Stimulated activated CD8-positive, alpha-beta memory T cell treated with anti-CD3 and anti-CD28 coated beads, Interleukin-2, amount 100 ng/mL, for 1 hour (primary cell): Measurements from ENCODE around the gene APCDD1L.
"Not testable (repeated sequence)": the region's sequence is repeated elsewhere in the genome, so short reads cannot be mapped to it uniquely, and the experiment has no call there.

Experiments used
- DNase-seq, 2 donors: peaks; one replicate each; pipeline ENCODE4 v3.0.0-alpha.2; 2020; ENCODE audit warnings: low read depth in 2 of 2

APCDD1L gene

DNA sequence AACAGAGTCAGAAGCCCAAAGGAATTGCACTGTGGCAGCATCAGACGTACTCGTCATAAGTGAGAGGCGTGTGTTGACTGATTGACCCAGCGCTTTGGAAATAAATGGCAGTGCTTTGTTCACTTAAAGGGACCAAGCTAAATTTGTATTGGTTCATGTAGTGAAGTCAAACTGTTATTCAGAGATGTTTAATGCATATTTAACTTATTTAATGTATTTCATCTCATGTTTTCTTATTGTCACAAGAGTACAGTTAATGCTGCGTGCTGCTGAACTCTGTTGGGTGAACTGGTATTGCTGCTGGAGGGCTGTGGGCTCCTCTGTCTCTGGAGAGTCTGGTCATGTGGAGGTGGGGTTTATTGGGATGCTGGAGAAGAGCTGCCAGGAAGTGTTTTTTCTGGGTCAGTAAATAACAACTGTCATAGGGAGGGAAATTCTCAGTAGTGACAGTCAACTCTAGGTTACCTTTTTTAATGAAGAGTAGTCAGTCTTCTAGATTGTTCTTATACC is 70.4 kb downstream of the APCDD1L start:
- no peak for DNase-seq

DNA sequence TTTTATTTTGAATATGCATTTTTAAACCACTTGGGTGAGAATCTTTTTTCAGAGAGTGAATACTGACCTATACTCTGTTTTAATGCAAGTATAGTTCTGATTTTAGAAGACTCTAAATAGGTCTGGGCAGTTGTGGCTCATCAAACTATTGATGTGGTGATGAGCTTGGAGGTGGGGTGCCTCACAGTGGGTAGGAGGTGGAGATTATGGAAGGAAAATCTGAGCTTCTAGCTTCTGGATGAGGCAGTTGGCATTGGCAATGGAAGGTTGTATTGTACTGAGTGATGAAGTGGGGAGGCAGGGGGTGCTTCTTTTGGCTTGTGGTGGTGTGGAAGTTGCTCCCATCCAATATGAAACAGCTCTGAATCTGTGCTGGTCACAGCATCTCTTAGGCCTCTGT is 73.5 kb downstream of the APCDD1L start:
- DNase-seq: no peak

DNA sequence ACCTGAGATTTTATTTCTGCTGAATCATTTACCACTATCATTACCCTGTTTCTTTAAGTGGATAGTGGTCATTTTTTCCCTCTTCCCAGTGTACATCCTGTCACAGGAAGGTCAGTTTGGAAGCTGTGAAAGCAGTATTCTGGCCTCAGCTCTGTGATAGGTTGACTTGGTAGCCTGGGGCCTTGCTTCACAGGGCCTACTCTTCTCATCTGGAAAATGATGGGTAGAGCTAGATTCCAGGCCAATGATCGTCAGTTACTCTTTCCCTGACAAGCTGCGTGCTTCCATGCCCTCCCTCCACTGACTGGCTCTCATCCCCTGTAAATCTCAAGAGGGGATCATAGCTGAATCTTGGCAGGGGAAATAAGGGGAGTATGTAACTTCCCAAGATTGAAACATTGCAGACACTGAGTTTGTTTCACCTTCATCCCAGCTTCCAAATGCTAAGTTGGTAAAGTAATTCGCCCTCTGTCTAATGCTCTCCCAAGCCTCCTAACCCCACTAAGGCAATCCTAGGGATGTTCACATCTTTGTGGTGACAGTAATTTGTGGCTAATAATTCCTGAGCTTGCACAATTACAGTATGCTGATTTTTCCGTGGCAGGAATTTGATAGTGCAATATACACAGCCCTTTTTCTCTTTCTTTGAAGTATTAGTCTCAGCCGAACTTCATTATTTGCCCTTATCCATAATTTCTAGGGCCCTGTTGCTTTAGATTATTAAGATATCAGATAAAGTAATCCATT is 75.0 kb downstream of the APCDD1L start:
- DNase-seq: no peak

DNA sequence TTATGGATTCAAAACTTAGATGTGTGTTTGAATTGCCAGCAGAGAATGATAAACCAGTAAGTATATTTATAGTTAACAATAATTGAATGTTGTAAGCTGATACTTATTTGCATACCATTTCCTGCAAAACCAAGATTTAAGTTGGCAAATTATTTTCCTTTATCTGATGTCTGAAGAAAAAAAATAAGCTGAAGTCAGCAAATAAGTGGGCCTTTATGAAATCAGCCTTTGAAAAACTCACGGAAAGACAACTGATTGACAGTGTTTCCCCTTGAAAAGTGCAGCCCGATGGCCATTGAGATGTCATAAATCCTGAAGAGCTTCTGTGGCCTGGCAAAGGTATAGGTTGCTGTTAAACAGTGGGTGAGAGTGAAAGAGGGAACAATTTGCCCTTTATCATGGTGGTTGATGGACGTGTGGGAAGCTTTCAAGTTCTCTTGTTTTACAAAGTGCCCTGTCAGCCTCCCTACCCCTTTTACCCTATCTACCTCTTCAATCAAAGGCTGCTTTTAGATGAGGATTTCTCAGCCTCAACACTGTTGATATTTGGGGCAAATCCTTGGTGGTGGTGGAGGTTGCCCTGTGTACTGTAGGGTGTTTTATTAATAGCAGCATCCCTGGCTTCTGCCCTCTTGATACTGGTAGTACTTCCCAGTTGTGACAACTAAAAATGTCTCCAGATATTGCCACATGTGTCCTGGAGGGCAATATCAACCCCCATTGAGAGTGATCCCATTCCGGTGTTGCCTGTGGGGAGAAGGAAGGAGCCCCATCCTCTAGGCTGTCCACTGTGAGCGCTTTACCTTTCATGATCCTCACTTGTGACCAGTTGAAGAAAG is 76.0 kb downstream of the APCDD1L start:
- DNase-seq: no peak

DNA sequence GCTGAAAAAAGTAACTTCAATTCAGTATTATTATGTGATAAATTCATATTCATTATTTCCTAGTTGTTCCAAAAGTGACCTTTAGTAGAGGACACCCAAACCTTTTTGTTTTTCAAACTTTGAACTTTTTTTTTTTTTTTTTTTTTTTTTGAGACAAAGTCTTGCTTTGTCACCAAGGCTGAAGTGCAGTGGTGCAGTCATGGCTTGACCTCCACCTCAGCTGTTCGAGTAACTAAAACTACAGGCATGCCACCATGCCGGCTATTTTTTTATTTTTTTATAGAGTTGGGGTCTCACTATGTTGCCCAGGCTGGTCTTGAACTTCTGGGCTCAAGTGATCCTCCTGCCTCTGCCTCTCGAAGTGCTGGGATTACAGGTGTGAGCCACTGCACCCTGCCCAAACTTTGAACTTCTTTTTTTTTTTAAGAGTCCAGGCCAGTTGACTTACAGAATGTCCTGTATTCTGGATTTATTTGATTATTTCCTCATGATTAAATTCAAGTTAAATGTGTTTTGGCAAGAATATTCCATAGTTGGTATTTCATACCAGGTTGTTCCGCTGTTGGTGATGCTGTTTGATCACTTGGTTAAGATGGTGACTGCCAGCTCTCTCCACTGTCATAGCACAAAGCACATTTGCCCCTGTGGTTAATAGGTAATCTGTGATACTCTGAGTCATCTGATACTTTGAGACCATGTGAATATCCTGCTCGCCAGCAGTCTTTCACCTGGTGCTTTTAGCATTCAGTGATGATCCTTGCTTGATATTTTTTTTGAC is 78.1 kb downstream of the APCDD1L start:
- no peak for DNase-seq

DNA sequence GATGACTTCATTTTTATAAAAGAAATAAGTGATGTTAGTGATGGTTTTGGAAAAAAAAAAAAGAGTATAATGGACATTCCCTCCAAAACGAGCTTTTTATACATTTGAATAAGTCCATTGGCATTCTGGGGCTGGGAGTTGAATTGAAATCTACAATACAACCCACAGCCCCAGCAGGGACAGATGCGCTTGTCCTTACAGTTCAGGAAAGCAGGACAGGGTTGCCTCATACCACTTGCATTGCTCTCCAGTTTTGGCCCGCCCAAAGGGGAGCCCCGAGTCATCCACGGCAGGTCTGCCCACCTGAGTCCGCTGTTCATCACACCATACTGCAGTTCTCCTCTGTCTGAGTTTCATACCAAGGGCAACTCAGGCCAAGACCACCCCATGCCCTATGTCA is 80.0 kb downstream of the APCDD1L start:
- DNase-seq: no peak

DNA sequence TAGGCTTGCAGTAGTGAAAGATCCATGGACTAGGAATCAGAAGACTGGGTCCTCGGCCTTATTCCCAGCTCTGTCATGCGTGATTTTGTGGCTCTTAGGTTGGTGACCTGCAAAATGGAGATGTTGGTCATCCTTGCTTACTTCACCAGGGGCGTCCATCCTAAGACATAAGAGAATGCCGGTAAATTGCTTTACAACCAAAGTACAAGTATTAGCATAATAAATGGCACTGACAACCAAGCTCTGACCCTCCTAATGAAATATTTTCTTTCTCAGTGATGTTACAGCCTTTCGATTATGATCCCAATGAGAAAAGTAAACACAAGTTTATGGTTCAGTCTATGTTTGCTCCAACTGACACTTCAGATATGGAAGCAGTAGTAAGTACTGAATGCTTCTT is 80.9 kb downstream of the APCDD1L start:
- DNase-seq: no peak

DNA sequence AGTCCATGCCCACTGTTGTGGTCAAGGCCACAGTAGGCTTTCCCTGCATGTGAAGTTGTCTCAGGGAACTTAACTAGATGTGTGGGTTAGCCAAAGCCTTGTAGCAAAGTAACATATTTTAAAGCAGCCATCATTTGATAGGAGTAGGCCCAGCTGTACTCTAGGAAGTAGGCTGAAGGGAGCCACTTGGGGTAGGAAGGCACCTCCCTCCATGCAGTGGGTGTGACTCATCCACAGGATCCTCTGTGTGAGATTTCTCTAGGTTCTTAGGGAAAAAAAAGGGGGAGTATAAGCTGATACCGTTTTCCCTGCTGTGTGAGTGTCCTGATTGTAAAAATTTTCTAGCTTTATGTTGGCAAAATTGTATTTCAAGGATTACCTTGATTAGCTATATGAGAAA is 81.4 kb downstream of the APCDD1L start:
- no peak for DNase-seq

DNA sequence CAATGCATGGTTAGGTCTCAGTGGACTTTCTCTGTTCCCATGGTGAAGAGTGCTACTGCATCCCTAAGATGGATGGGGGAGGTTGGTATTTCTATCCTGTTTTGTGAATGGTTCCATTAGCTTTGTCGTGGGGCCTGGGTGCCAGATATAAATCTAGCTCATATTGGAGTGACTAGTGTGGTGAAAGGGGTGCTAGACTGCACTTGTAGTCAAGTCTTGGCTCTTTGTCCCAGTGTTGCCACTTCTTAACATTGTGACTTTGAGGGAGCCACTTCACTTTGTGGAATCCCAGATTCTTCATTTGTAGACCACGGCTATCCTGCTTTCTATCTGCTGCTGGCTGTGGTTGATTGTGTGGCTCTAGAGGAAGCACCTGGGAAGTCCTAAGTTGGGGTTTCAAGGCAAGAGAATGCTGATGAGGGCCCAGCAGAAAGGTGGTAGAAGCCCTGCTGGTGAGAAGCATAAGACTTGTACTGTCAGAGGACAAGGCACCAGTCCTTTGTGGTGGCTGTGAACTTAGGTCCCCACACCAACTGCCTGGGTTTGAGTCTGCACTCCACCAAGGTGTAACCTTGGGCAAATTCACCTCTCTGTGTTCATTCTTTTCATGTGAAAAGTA is 82.1 kb downstream of the APCDD1L start:
- DNase-seq: no peak

DNA sequence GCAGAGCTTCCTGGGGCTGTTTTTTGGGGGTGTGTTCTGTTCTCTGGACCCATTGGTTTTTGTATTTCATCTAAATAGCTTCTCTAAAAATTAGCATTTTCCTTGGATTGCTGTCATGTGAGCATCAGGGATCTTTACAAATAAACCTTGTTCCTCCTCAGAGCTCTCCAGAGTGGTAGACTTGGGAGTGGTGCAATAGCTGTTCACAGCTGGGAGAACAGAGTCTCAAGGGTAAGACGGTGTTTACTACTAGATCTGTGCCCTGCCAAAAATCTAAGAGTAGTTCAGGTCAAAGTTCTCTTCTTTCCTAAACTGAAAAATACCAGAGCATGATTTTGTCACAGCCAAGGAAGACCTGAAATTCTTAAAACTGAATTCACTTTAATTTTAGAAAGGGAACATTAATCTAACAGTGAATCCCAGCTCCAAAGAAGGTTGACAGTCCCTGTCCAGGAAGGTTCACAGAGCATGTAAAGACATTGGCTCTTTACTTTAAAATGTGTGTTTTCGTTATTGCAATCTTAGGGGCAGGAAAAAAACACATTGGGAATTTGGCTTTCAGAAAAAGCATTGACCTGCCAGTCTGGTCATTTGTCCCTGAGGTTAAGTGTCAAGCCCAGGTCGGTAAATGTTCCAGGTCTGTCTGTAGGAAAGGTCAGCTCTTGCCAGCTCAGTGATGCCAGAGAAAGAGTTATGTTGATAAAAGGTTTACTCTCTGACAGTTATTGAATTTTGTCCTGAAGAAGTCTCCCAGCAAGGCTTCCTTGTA is 82.8 kb downstream of the APCDD1L start:
- DNase-seq: no peak

DNA sequence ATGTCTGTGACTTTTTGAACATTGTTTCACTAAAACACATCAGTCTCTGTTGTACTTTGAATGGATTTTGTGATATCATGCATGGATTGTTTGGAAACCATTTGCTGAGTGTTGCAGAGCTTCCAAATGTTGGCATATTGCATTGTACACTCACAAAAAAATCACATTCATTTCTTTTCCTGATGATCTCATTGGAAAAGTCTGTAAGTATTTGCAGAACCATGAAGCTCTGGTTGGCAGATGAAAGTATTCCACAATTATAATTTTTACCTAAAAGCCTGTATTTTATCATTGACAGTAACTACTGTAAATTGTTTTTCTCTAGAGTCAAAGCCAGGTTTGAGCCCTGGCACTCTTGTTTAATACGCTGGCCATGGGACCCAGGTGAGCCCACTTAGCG is 84.1 kb downstream of the APCDD1L start:
- no peak for DNase-seq

DNA sequence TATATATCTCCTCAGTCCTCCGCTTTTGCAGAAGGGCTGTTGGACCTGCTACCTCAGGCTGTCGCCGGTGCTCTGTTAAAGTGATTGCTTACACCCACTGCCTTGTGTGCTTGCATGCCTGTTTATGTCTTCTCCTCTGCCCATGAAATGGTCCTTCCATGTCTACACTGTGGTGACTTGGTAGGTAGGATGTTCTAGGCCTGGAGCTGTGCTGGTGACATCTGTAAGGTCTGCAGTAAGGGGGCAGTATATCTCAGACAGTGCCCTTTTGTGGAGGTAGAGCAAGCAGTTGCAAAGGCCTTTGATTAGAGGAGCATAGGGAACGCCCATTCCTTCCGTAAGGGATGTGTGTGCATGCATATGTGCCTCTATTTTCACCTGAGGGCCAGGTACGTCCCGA is 85.9 kb downstream of the APCDD1L start:
- no peak for DNase-seq

DNA sequence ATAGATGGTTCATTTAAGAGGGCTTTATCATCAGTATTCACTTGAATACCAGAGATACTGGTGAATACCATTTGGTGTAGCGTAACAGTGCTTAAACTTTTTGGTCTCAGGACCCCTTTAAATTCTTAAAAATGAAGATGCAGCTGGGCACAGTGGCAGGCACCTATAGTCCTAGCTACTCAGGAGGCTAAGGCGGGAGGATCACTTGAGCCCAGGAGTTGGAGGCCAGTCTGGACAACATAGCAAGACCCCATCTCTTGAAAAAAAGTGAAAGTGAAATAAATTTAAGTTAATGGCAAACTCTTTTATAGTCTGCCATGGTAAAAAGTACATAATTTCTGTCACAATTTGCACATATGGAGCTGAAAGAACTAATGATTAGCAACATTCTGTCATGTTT is 86.8 kb downstream of the APCDD1L start:
- DNase-seq: no peak

DNA sequence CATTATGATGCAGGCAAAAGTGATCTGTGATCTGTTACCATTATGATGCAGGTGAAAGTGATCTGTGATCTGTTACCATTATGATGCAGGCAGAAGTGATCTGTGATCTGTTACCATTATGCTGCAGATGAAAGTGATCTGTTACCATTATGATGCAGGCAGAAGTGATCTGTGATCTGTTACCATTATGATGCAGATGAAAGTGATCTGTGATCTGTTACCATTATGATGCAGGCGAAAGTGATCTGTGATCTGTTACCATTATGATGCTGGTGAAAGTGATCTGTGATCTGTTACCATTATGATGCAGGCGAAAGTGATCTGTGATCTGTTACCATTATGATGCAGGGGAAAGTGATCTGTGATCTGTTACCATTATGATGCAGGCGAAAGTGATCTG is 87.6 kb downstream of the APCDD1L start:
- DNase-seq: not testable (repeated sequence)

DNA sequence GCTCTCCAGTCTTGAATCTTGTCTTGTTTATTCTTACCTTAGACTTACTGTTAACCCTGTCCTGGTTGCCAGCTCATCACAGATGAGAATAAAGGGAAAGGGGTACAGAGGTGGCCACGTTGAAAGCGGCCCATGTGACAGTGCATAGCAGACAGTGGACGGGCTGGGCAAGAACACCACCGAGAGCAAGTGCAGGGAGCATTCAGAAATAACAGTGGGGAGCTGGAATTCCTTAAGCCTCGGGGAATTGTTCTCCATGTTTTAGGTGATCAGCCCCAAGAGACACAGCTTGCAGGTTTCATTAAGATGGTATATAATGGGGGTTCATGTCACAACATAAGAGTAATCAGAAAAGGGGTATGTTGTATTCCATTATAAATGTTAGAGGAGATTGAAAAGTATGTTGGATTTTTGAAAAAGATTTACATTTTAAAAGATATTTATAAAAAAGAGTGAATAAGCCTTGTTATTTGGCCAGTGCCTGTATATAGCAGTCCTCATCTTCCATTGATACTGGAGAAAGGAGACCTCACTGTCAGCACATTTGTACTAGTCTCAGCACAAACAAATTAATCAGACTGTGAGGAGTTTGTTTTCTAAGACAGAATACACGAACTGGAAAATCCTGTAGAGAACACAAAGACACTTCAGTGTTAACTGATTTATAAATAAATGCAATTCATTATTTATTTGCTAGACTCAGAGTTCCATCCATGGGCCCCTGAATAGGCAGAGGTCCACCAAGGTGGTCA is 90.8 kb downstream of the APCDD1L start:
- DNase-seq: no peak

DNA sequence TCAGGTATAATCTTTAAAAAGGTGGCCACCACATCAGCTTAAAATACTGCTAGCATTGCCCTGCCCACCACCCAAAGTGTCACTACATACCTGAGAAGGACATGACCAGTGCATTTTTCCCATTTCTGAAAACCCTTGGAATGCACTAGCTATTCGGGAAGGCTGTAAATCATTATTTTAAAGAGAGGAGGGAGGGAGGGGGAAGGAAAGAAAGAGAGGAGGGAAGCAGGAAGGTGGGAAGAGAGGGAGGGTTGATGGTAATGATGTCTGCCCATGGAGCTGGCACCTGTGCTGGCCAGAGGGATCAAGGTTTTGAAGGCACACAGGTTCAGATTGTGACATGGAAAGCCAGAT is 93.7 kb downstream of the APCDD1L start:
- DNase-seq: no peak

DNA sequence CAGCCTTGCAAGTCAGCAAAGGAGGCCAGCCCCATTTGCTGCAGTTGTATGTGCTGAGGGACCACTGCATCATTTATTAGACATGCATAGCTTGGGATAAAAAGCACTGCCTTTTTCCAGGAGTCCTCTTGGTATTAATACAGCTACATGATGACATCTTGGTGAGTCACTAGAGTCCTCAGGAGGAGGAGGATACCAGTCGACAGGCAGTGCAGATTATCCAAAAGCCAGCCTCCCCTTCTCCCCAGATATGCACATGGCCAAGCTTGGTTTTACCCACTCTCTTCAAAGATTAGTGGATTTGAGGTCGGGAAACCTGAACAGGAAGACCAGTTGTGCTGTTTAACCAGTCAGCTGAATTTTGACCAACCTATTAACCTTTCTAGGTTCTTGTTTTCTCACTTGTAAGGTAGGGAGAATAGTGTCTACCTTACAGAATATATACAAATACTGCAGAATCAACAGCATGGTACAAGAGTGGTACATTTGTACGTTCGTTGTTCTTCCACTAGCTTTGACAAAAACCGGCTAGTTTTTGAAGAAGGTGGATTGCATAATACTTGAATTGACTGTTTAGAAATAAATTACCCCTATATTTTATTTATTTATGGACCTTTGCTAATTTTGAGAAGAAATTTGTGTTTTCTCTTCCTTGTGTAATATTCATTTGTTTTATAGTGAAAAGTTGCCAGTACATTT is 94.3 kb downstream of the APCDD1L start:
- DNase-seq: no peak

DNA sequence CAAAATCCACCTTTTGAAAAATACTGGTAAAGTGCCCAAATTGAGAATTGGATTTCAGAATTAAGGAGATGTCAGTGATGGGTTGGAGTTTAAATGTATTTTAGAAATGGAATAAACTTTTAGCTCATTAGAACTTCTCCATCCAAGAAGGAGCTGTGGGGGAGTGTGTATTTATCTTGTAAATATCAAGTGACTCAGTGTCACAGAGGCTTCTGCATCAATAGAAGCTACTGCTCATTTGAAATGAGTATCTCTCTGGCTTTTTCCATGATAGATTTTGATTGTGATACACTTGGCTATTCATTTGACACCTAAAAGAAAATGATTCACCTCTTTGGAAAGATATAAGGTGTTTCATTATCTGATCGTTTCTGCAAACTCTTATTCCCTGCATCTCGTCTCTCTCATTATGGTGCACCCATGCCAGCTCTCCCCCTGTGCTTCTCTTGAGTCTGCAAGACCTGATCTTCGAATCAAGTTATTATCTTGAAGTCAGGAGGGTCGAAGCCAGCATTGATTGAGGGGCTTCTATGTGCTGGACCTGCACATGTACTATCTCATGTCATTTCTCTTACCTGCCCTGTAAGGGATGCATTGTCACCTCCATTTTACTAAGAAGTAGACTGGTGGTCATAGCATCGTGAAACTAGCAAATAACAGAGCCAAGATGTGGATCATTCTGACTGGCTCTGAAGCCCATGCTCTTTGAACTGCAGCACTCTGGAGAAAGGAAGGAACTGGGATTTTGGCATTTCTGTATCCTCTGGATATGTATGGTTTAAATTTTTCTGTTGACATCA is 96.0 kb downstream of the APCDD1L start:
- no peak for DNase-seq

DNA sequence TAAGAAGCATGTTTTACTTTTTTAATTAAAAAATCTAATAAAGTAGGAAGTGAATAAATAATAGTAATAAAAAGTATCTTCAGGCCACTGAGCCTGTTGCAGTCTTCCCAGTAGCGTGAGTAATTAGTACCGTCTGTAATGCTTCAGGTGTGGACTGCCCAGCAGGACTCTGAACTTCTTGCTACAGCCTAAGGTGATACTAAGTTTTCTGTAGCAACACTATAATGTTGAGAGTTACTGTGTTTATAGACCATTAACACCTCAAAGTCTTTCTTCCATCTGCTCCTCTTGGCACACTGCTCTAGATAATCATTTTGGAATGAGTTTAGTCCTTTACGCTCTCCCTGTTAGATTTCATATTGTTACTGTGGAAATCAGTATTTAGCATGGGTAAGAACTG is 97.8 kb downstream of the APCDD1L start:
- no peak for DNase-seq
